ENCODE measurements around the gene CD248. TPM values are rescaled to one million over a fixed set of nuclear protein-coding genes. Genes with fewer than 3 reads are reported as not detected.

Gene CD248
- total RNA-seq, 1 experiment from 2014 or later: 0.15 TPM

DNA sequence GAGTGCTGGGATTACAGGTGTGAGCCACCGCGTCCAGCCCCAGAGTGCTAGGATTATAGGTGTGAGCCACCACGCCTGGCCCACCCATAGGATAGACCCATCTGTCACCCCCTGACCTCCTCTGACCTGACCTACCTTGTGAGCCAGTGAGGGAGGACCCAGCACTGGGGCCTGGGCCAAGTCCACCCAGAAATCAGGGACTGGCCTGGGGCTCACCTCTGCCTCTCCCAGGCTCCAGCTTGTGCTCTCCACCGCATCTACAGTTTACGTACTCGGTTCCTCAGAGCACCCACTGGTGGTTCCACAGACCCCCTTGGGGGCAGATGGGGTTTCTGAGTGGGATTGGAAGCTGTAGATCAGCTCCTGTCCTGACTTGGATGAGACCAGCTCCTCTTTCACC lies 48.3 kb upstream of the CD248 start:
- Histone ChIP-seq H3K36me3 (ENCODE audit: control insufficient read depth, insufficient read depth, low read length) (no peaks in the 10 kb centered on the region), H3K4me3 (ENCODE audit: low read depth in 2 of 2, low read length in 2 of 2) (no peak overlapping the region), H3K4me1 (ENCODE audit: control insufficient read depth, insufficient read depth, low read length) (peaks cover 11% of the 10 kb centered on the region), H3K9me3 (ENCODE audit: control insufficient read depth, insufficient read depth, low read depth, low read length) (no peaks in the 10 kb centered on the region), H3K27ac (ENCODE audit: low read length) (no peak overlapping the region), H3K27me3 (ENCODE audit: control insufficient read depth, insufficient read depth, low read length) (no peaks in the 10 kb centered on the region)
- no peak for TF ChIP-seq SIN3A (IDR thresholded peaks at IDR 0.05; ENCODE audit: borderline replicate concordance, insufficient read depth, low read depth, low read length)
- TF ChIP-seq POLR2AphosphoS5 (IDR thresholded peaks at IDR 0.05; ENCODE audit: low read depth, low read length): no peak
- CTCF ChIA-PET: interaction anchor here (0.6 to 0.7 kb wide), 2 partner anchors 40 to 400 kb away, joined by 3 to 4 read pairs; no protein-coding TSS in a partner anchor
- DNase-seq (ENCODE audit: low read depth, low spot score) (no peak), ATAC-seq (no peak)
- in situ Hi-C loops (cut with HindIII; ENCODE audit: low pct_unique_long_range_greater_than_20kb, low sequenced_read_pairs) (no loop called here), intact Hi-C loops (cut with micrococcal nuclease; ENCODE audit: unreplicated experiment) (no loop called here)
- no TSS peak for BruUV-seq (replicated peaks)
- POLR2A ChIA-PET: interaction anchor here (0.5 to 0.7 kb wide), 2 partner anchors 52 to 77 kb away, joined by 3 read pairs; no protein-coding TSS in a partner anchor

DNA sequence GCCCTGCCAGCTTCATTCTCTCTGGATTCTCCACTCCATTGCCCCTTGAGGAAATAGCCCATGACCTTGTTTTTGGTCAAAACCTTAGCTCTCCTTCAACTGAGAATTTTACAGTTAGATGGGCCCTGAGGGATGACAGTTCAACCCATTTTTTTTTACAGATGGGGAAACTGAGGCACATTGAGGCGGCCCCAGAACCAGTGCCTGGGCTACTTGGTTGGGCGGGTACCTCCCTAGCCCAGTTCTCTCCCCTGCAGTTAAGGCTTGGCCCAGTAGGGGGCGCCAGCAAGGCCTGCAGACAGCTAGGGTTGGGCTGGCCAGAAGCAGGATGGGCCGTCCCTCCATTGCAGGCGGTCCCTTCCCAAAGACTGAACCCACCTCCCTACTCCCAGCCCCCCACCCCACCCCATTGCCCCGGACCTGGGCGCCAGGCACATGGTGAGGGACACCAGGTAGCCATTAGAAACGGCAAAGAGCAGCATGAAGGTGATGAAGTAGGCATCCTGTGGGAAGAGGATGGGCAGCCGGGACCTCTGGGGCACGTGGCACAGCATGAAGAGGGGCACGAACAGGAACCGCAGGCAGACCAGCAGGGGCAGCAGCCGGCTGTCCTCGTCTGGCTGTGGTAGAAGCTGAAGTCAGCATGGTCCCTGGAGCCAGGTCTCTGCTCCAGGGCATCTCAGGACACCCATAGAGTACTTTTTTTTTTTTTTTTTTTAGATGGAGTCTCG lies 47.1 kb upstream of the CD248 start:
- Histone ChIP-seq H3K27ac (ENCODE audit: low read length) (no peak overlapping the region), H3K36me3 (ENCODE audit: control insufficient read depth, insufficient read depth, low read length) (no peaks in the 10 kb centered on the region), H3K9me3 (ENCODE audit: control insufficient read depth, insufficient read depth, low read depth, low read length) (no peaks in the 10 kb centered on the region), H3K4me3 (ENCODE audit: low read depth in 2 of 2, low read length in 2 of 2) (no peak overlapping the region), H3K4me1 (ENCODE audit: control insufficient read depth, insufficient read depth, low read length) (peaks cover 8% of the 10 kb centered on the region), H3K27me3 (ENCODE audit: control insufficient read depth, insufficient read depth, low read length) (no peaks in the 10 kb centered on the region)
- in situ Hi-C loops (cut with HindIII; ENCODE audit: low pct_unique_long_range_greater_than_20kb, low sequenced_read_pairs): no loop called here
- no TSS peak for BruUV-seq (replicated peaks)
- TF ChIP-seq TCF7L2 (IDR thresholded peaks at IDR 0.05; ENCODE audit: low read depth, low read length) (no peak), SIN3A (IDR thresholded peaks at IDR 0.05; ENCODE audit: borderline replicate concordance, insufficient read depth, low read depth, low read length) (no peak), POLR2AphosphoS5 (IDR thresholded peaks at IDR 0.05; ENCODE audit: low read depth, low read length) (no peak)
- TF ChIP-seq, protein P1, sequence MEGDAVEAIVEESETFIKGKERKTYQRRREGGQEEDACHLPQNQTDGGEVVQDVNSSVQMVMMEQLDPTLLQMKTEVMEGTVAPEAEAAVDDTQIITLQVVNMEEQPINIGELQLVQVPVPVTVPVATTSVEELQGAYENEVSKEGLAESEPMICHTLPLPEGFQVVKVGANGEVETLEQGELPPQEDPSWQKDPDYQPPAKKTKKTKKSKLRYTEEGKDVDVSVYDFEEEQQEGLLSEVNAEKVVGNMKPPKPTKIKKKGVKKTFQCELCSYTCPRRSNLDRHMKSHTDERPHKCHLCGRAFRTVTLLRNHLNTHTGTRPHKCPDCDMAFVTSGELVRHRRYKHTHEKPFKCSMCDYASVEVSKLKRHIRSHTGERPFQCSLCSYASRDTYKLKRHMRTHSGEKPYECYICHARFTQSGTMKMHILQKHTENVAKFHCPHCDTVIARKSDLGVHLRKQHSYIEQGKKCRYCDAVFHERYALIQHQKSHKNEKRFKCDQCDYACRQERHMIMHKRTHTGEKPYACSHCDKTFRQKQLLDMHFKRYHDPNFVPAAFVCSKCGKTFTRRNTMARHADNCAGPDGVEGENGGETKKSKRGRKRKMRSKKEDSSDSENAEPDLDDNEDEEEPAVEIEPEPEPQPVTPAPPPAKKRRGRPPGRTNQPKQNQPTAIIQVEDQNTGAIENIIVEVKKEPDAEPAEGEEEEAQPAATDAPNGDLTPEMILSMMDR (IDR thresholded peaks at IDR 0.05): peak; percentile 99
- intact Hi-C loops (cut with micrococcal nuclease; ENCODE audit: unreplicated experiment): no loop called here
- peak; percentile 55 for ATAC-seq
- ChIA-PET CTCF (interaction anchor here (0.6 to 1.7 kb wide), 7 partner anchors 22 to 312 kb away, joined by 3 to 6 read pairs (median 4); partner anchors contain the start of genes DPP3 and SF3B2), POLR2A (no interaction called here)
- DNase-seq (ENCODE audit: low read depth, low spot score): no peak

- CTCF ChIA-PET: interaction anchor here (0.5 to 1.7 kb wide), 8 partner anchors 21 to 923 kb away, joined by 3 to 6 read pairs (median 3); partner anchors contain the start of gene SF3B2
- TF ChIP-seq TCF7L2 (IDR thresholded peaks at IDR 0.05; ENCODE audit: low read depth, low read length) (no peak), POLR2AphosphoS5 (IDR thresholded peaks at IDR 0.05; ENCODE audit: low read depth, low read length) (0 out of 2 replicates have a peak, but pooled peaks have one; percentile 10), SIN3A (IDR thresholded peaks at IDR 0.05; ENCODE audit: borderline replicate concordance, insufficient read depth, low read depth, low read length) (no peak)
- TF ChIP-seq, protein P2, sequence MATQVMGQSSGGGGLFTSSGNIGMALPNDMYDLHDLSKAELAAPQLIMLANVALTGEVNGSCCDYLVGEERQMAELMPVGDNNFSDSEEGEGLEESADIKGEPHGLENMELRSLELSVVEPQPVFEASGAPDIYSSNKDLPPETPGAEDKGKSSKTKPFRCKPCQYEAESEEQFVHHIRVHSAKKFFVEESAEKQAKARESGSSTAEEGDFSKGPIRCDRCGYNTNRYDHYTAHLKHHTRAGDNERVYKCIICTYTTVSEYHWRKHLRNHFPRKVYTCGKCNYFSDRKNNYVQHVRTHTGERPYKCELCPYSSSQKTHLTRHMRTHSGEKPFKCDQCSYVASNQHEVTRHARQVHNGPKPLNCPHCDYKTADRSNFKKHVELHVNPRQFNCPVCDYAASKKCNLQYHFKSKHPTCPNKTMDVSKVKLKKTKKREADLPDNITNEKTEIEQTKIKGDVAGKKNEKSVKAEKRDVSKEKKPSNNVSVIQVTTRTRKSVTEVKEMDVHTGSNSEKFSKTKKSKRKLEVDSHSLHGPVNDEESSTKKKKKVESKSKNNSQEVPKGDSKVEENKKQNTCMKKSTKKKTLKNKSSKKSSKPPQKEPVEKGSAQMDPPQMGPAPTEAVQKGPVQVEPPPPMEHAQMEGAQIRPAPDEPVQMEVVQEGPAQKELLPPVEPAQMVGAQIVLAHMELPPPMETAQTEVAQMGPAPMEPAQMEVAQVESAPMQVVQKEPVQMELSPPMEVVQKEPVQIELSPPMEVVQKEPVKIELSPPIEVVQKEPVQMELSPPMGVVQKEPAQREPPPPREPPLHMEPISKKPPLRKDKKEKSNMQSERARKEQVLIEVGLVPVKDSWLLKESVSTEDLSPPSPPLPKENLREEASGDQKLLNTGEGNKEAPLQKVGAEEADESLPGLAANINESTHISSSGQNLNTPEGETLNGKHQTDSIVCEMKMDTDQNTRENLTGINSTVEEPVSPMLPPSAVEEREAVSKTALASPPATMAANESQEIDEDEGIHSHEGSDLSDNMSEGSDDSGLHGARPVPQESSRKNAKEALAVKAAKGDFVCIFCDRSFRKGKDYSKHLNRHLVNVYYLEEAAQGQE (IDR thresholded peaks at IDR 0.05; ENCODE audit: insufficient read depth in 1 of 2, low read depth in 2 of 2, low read length in 1 of 2): no peak
- TF ChIP-seq, protein P1 (IDR thresholded peaks at IDR 0.05): no peak
- in situ Hi-C loops (cut with HindIII; ENCODE audit: low pct_unique_long_range_greater_than_20kb, low sequenced_read_pairs) (no loop called here), intact Hi-C loops (cut with micrococcal nuclease; ENCODE audit: unreplicated experiment) (no loop called here)
- Histone ChIP-seq H3K4me3 (ENCODE audit: low read depth in 2 of 2, low read length in 2 of 2) (no peak overlapping the region), H3K36me3 (ENCODE audit: control insufficient read depth, insufficient read depth, low read length) (no peaks in the 10 kb centered on the region), H3K9me3 (ENCODE audit: control insufficient read depth, insufficient read depth, low read depth, low read length) (no peaks in the 10 kb centered on the region), H3K4me1 (ENCODE audit: control insufficient read depth, insufficient read depth, low read length) (peaks cover 8% of the 10 kb centered on the region), H3K27ac (ENCODE audit: low read length) (no peak overlapping the region), H3K27me3 (ENCODE audit: control insufficient read depth, insufficient read depth, low read length) (no peaks in the 10 kb centered on the region)
- BruUV-seq (replicated peaks): no TSS peak
- POLR2A ChIA-PET: interaction anchor here (0.7 kb wide), 1 partner anchor 103 kb away, joined by 3 read pairs; the partner anchor contains the start of gene PELI3
- DNase-seq (ENCODE audit: low read depth, low spot score) (no peak), ATAC-seq (peak; percentile 6; the same call in 1 of the 2 replicates)
Measured at GRCh38 chr11:66363187-66363601, 46.4 kb upstream of the CD248 start.

Data from Panc1 (cell line).